Measurements from ENCODE around the gene SHPK. TPM values are rescaled to one million over a fixed set of nuclear protein-coding genes. Genes with fewer than 3 reads are reported as not detected.

SHPK gene
- polyA plus RNA-seq, 2 donors = 7.2 to 8.5 TPM

- no peak overlapping the region for H3K27ac ChIP-seq (ENCODE audit: low read depth in 2 of 2, low read length in 1 of 2)
- no peaks in the 10 kb centered on the region for H3K36me3 ChIP-seq (ENCODE audit: control insufficient read depth in 2 of 2, insufficient read depth in 2 of 2, low read length in 1 of 2)
- no peaks in the 10 kb centered on the region for H3K27me3 ChIP-seq (ENCODE audit: control insufficient read depth in 1 of 2, insufficient read depth in 2 of 2, low read length in 2 of 2)
- H3K9me3 ChIP-seq (ENCODE audit: control insufficient read depth in 2 of 2, insufficient read depth in 1 of 2, low read depth in 1 of 2, low read length in 1 of 2) = no peaks in the 10 kb centered on the region
- H3K4me1 ChIP-seq (ENCODE audit: control insufficient read depth in 2 of 2, insufficient read depth in 2 of 2, low read length in 1 of 2) = peaks cover 10 to 28% of the 10 kb centered on the region in 2 donors
- H3K4me3 ChIP-seq (ENCODE audit: low read depth in 1 of 2, low read length in 2 of 2) = no peak overlapping the region
- 78 to 82% methylated on average over 7 to 11 of the region's 11 CpGs for WGBS, 2 donors
Observed at GRCh38 chr17:3655766-3656165, 19.7 kb upstream of the SHPK start.

- H3K27me3 ChIP-seq (ENCODE audit: control insufficient read depth in 1 of 2, insufficient read depth in 2 of 2, low read length in 2 of 2) = no peaks in the 10 kb centered on the region
- H3K9me3 ChIP-seq (ENCODE audit: control insufficient read depth in 2 of 2, insufficient read depth in 1 of 2, low read depth in 1 of 2, low read length in 1 of 2) = no peaks in the 10 kb centered on the region
- H3K4me1 ChIP-seq (ENCODE audit: control insufficient read depth in 2 of 2, insufficient read depth in 2 of 2, low read length in 1 of 2) = peaks cover 0 to 2% of the 10 kb centered on the region in 2 donors
Observed at GRCh38 chr17:3647769-3648555, 11.9 kb upstream of the SHPK start.

GRCh38 chr17:3647251-3647650 lies 11.2 kb upstream of the SHPK start:
- H3K36me3 ChIP-seq (ENCODE audit: control insufficient read depth in 2 of 2, insufficient read depth in 2 of 2, low read length in 1 of 2) = peaks cover 0 to 15% of the 10 kb centered on the region in 2 donors
- H3K4me3 ChIP-seq (ENCODE audit: low read depth in 1 of 2, low read length in 2 of 2) = no peak overlapping the region
- H3K27ac ChIP-seq (ENCODE audit: low read depth in 2 of 2, low read length in 1 of 2) = no peak overlapping the region
- H3K27me3 ChIP-seq (ENCODE audit: control insufficient read depth in 1 of 2, insufficient read depth in 2 of 2, low read length in 2 of 2) = no peaks in the 10 kb centered on the region
- H3K4me1 ChIP-seq (ENCODE audit: control insufficient read depth in 2 of 2, insufficient read depth in 2 of 2, low read length in 1 of 2) = peaks cover 0 to 2% of the 10 kb centered on the region in 2 donors
- H3K9me3 ChIP-seq (ENCODE audit: control insufficient read depth in 2 of 2, insufficient read depth in 1 of 2, low read depth in 1 of 2, low read length in 1 of 2) = no peaks in the 10 kb centered on the region
- WGBS, 2 donors = 82 to 86% methylated on average over 12 of the region's 12 CpGs

More at GRCh38 chr17:3647769-3648555, 11.9 kb upstream of the SHPK start:
- WGBS, 2 donors = 60 to 64% methylated on average over 20 of the region's 20 CpGs
- H3K27ac ChIP-seq (ENCODE audit: low read depth in 2 of 2, low read length in 1 of 2) = no peak overlapping the region
- no peak overlapping the region for H3K4me3 ChIP-seq (ENCODE audit: low read depth in 1 of 2, low read length in 2 of 2)
- H3K36me3 ChIP-seq (ENCODE audit: control insufficient read depth in 2 of 2, insufficient read depth in 2 of 2, low read length in 1 of 2) = peaks cover 0 to 15% of the 10 kb centered on the region in 2 donors

- Histone ChIP-seq H3K36me3 (ENCODE audit: control insufficient read depth in 2 of 2, insufficient read depth in 2 of 2, low read length in 1 of 2) (peaks cover 0 to 18% of the 10 kb centered on the region in 2 donors), H3K27ac (ENCODE audit: low read depth in 2 of 2, low read length in 1 of 2) (no peak overlapping the region), H3K9me3 (ENCODE audit: control insufficient read depth in 2 of 2, insufficient read depth in 1 of 2, low read depth in 1 of 2, low read length in 1 of 2) (no peaks in the 10 kb centered on the region), H3K27me3 (ENCODE audit: control insufficient read depth in 1 of 2, insufficient read depth in 2 of 2, low read length in 2 of 2) (no peaks in the 10 kb centered on the region), H3K4me3 (ENCODE audit: low read depth in 1 of 2, low read length in 2 of 2) (no peak overlapping the region), H3K4me1 (ENCODE audit: control insufficient read depth in 2 of 2, insufficient read depth in 2 of 2, low read length in 1 of 2) (peaks cover 0 to 2% of the 10 kb centered on the region in 2 donors)
- WGBS, 2 donors = 56 to 79% methylated on average over 5 of the region's 5 CpGs
Observed at GRCh38 chr17:3645310-3645709, 9.3 kb upstream of the SHPK start.

GRCh38 chr17:3643889-3644349 lies 7.9 kb upstream of the SHPK start:
- Histone ChIP-seq H3K27ac (ENCODE audit: low read depth in 2 of 2, low read length in 1 of 2) (no peak overlapping the region), H3K9me3 (ENCODE audit: control insufficient read depth in 2 of 2, insufficient read depth in 1 of 2, low read depth in 1 of 2, low read length in 1 of 2) (no peaks in the 10 kb centered on the region), H3K27me3 (ENCODE audit: control insufficient read depth in 1 of 2, insufficient read depth in 2 of 2, low read length in 2 of 2) (no peaks in the 10 kb centered on the region), H3K4me3 (ENCODE audit: low read depth in 1 of 2, low read length in 2 of 2) (no peak overlapping the region), H3K4me1 (ENCODE audit: control insufficient read depth in 2 of 2, insufficient read depth in 2 of 2, low read length in 1 of 2) (peaks cover 0 to 2% of the 10 kb centered on the region in 2 donors), H3K36me3 (ENCODE audit: control insufficient read depth in 2 of 2, insufficient read depth in 2 of 2, low read length in 1 of 2) (peaks cover 0 to 23% of the 10 kb centered on the region in 2 donors)
- 88% methylated on average over 4 of the region's 4 CpGs for WGBS, 2 donors

- H3K27me3 ChIP-seq (ENCODE audit: control insufficient read depth in 1 of 2, insufficient read depth in 2 of 2, low read length in 2 of 2) = no peaks in the 10 kb centered on the region
- H3K36me3 ChIP-seq (ENCODE audit: control insufficient read depth in 2 of 2, insufficient read depth in 2 of 2, low read length in 1 of 2) = peaks cover 0 to 13% of the 10 kb centered on the region in 2 donors
- WGBS, 2 donors = 81 to 88% methylated on average over 18 to 19 of the region's 19 CpGs
- no peaks in the 10 kb centered on the region for H3K9me3 ChIP-seq (ENCODE audit: control insufficient read depth in 2 of 2, insufficient read depth in 1 of 2, low read depth in 1 of 2, low read length in 1 of 2)
- no peak overlapping the region for H3K4me3 ChIP-seq (ENCODE audit: low read depth in 1 of 2, low read length in 2 of 2)
- no peak overlapping the region for H3K27ac ChIP-seq (ENCODE audit: low read depth in 2 of 2, low read length in 1 of 2)
- peaks cover 0 to 2% of the 10 kb centered on the region in 2 donors for H3K4me1 ChIP-seq (ENCODE audit: control insufficient read depth in 2 of 2, insufficient read depth in 2 of 2, low read length in 1 of 2)
Observed at GRCh38 chr17:3641717-3642486, 5.9 kb upstream of the SHPK start.

GRCh38 chr17:3641014-3641413 lies 5.0 kb upstream of the SHPK start:
- WGBS, 2 donors = 75 to 86% methylated on average over 3 of the region's 3 CpGs
- peaks cover 0 to 13% of the 10 kb centered on the region in 2 donors for H3K36me3 ChIP-seq (ENCODE audit: control insufficient read depth in 2 of 2, insufficient read depth in 2 of 2, low read length in 1 of 2)

GRCh38 chr17:3639981-3640596 lies 4.0 kb upstream of the SHPK start:
- no peak overlapping the region for H3K4me3 ChIP-seq (ENCODE audit: low read depth in 1 of 2, low read length in 2 of 2)

More at GRCh38 chr17:3641014-3641413, 5.0 kb upstream of the SHPK start:
- no peaks in the 10 kb centered on the region for H3K9me3 ChIP-seq (ENCODE audit: control insufficient read depth in 2 of 2, insufficient read depth in 1 of 2, low read depth in 1 of 2, low read length in 1 of 2)
- no peak overlapping the region for H3K27ac ChIP-seq (ENCODE audit: low read depth in 2 of 2, low read length in 1 of 2)
- H3K4me1 ChIP-seq (ENCODE audit: control insufficient read depth in 2 of 2, insufficient read depth in 2 of 2, low read length in 1 of 2) = peaks cover 0 to 2% of the 10 kb centered on the region in 2 donors
- H3K27me3 ChIP-seq (ENCODE audit: control insufficient read depth in 1 of 2, insufficient read depth in 2 of 2, low read length in 2 of 2) = no peaks in the 10 kb centered on the region
- H3K4me3 ChIP-seq (ENCODE audit: low read depth in 1 of 2, low read length in 2 of 2) = no peak overlapping the region

GRCh38 chr17:3636908-3637373 lies 891 bp upstream of the SHPK start:
- no peaks in the 10 kb centered on the region for H3K4me1 ChIP-seq (ENCODE audit: control insufficient read depth in 2 of 2, insufficient read depth in 2 of 2, low read length in 1 of 2)
- H3K27me3 ChIP-seq (ENCODE audit: control insufficient read depth in 1 of 2, insufficient read depth in 2 of 2, low read length in 2 of 2) = no peaks in the 10 kb centered on the region
- 1% methylated on average over 25 to 31 of the region's 31 CpGs for WGBS, 2 donors
- peak overlapping the region; percentile 67 to 82 for H3K4me3 ChIP-seq (ENCODE audit: low read depth in 1 of 2, low read length in 2 of 2)
- no peaks in the 10 kb centered on the region for H3K9me3 ChIP-seq (ENCODE audit: control insufficient read depth in 2 of 2, insufficient read depth in 1 of 2, low read depth in 1 of 2, low read length in 1 of 2)
- H3K27ac ChIP-seq (ENCODE audit: low read depth in 2 of 2, low read length in 1 of 2) = peak overlapping the region; percentile 95 to 99
- peaks cover 0 to 8% of the 10 kb centered on the region in 2 donors for H3K36me3 ChIP-seq (ENCODE audit: control insufficient read depth in 2 of 2, insufficient read depth in 2 of 2, low read length in 1 of 2)

More at GRCh38 chr17:3639981-3640596, 4.0 kb upstream of the SHPK start:
- 52 to 70% methylated on average over 7 of the region's 7 CpGs for WGBS, 2 donors
- H3K36me3 ChIP-seq (ENCODE audit: control insufficient read depth in 2 of 2, insufficient read depth in 2 of 2, low read length in 1 of 2) = peaks cover 0 to 11% of the 10 kb centered on the region in 2 donors
- no peaks in the 10 kb centered on the region for H3K27me3 ChIP-seq (ENCODE audit: control insufficient read depth in 1 of 2, insufficient read depth in 2 of 2, low read length in 2 of 2)
- no peaks in the 10 kb centered on the region for H3K4me1 ChIP-seq (ENCODE audit: control insufficient read depth in 2 of 2, insufficient read depth in 2 of 2, low read length in 1 of 2)
- H3K9me3 ChIP-seq (ENCODE audit: control insufficient read depth in 2 of 2, insufficient read depth in 1 of 2, low read depth in 1 of 2, low read length in 1 of 2) = no peaks in the 10 kb centered on the region
- no peak overlapping the region for H3K27ac ChIP-seq (ENCODE audit: low read depth in 2 of 2, low read length in 1 of 2)
